CD4-positive, alpha-beta T cell treated with Interleukin-15 for 4 hours (primary cell): ENCODE data around the gene POSTN.
"Not testable (repeated sequence)": the region's sequence is repeated elsewhere in the genome, so short reads cannot be mapped to it uniquely, and the experiment has no call there.

ENCODE experiments used
- DNase-seq: peaks from one replicate; pipeline ENCODE4 v3.0.0-alpha.2; 2020; ENCODE audit warnings: low spot score

The POSTN gene

DNA sequence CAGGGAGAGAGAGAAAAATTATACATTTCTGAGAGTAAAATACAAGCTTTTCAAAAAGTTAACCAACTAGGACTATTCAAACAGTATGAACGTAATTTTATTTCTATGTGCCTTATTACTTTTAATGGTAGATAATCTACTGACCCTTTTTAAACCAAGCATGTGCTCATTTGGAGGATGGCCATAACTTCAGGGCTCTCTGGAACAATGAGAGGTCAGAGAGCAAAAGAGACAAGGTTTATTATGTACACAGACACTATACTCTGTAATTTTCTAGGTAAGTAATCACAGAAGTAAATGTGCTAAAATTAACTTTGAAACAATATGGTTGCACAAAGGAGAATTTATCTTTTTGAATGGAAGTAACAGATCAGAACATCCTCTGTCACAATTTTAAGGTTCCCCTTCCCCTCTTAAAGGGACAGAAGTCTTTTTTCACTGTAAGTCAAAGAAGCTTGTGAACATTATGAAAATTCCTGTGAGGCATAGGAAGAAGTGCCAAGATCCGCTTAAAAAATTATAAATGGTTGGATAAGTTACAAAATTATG is 1.0 kb downstream of the POSTN start:
- DNase-seq, result no peak

DNA sequence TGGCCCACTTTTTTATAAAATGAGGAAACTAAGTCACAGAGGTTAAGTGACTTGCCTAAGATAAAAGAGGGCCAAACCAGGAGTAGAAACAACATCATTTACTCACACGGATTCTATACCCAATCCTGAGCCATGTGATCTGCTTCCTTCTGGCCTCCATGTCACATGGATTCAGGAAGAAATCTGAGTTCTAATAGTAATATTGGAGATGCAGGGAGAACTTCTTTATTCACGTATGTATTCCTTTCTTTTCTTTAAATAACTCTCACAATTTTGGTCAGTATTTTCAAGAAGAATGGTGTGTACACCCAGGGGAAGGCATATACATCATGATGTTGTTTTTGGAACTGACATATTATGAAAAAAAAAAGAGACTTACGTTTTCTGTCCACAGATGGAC is 1.8 kb downstream of the POSTN start:
- DNase-seq, result no peak

DNA sequence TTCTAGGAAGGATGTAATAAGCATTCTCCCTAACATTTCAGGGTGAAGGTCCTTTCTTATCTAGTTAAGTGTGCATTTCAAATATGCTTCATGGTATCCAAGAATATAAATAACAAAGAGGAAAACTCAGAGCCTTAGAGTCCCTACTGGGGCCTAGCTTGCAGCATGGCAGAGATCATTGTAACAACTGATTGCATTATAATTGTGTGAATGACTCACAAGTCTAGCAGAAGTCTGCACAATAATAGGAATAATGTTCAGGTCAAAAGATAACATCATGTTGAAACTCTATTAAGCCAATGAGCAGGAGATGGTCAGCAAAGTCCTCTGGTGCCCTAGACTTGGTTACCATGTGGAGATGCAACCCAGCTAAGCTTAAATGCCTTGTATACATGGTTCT is 3.4 kb downstream of the POSTN start:
- DNase-seq, result no peak

- DNase-seq, result no peak
These were observed 4.0 kb downstream of the POSTN start for GRCh38 chr13:37594550-37594949.

DNA sequence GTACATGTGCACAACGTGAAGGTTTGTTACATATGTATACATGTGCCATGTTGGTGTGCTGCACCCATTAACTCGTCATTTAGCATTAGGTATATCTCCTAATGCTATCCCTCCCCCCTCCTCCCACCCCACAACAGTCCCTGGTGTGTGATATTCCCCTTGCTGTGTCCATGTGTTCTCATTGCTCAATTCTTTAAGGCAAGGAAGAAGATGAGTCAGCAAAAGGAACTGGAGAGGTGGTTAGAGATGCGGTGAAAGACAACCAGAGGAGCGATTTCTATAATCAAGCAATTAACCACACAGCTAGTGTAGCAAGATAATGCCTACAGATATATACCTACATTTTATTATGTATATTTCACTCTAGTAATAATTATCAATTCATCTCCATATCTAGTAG is 9.2 kb downstream of the POSTN start:
- not testable (repeated sequence) for DNase-seq

DNA sequence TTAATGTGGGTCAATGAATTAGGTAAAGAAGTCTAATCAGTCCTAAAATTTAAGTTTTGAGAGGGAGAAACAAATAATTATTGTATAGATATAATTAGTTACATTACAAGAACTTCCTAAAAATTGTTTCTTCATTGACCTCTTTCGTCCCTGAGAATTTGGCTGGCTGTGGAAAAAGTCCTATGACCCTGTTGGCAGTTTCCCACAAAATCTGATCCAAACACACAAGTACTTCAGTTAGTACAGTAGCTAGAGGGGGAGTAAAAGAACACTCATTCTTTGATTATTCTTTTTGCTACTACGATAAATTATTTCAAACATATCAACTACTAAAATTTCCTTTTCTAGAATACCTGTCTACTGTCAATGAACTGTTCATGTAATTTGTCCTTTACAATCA is 11.3 kb downstream of the POSTN start:
- no peak for DNase-seq

DNA sequence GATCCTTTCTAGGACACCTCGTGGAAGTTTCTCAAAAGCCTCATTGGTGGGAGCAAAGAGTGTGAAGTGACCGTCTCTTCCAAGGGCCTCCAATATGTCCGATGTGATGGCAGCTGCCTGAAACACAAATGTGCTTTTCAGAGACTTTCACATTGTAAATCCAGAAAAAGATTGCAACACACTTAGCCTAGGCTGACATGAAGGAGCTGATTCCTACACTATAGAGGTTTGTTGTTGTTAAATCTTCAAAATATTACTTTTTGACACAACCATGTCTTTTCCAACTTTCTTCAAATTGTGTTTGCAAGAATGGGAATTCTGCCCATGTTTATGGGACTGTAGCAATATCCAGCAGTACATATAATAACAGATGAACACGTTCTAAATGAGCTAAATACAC is 12.4 kb downstream of the POSTN start:
- no peak for DNase-seq

- no peak for DNase-seq
These were observed 13.0 kb downstream of the POSTN start for GRCh38 chr13:37585541-37585940.

DNA sequence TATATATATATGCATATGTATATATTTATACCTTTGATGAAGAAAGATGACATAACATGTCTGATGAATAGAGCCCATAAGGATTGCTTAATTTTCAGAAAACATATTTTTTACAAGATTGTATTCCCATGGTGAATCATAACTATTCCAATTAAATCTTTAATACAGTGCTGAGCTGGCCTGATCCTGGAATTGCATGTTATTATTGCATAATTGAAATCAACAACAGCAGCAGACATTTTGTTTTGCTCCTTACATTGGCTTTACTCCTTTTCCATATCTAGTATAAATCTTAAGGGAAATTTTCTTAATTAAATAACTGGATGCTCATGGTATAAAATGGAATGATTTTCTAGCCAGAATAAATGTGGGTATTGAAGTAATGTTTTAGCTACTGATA is 22.0 kb downstream of the POSTN start:
- DNase-seq, result no peak

- DNase-seq, result no peak
These were observed 33.1 kb downstream of the POSTN start for GRCh38 chr13:37565425-37565824.

DNA sequence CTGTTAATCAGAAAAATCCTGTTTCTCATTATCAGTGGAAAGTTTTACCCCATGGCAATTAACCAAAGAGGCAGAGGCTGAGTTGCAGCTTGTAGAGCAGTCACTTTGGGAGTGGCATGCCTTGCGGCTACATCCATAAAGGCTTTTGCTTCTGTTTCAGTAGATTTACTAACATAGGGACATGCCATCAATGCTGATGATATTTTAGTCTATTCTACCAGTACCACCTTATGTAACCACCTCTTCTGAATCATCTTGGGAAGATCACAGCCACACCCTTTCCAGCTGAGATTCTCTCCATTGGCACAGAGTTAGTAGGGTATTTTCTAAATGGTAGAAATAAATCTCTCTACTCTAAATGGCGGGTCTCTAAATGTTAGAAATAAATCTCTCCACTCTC is 37.5 kb downstream of the POSTN start:
- no peak for DNase-seq

DNA sequence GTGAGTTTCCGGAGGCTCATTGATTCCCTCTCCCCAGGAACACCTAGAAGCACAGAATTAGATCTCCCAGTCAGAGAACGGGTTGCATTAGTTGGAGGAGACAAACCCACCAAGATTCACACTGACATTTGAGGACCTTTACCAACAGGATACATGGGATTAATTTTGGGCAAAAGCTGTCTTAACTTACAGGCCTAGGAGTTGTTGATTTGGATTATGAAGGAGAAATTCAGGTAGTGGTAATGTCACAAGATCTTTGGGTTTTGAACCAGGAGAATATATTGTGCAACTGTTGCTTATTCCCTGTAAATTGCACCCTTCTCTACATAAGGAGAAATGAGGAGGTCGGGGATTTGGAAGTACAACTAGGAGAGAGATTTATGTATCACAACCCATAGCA is 38.0 kb downstream of the POSTN start:
- DNase-seq, result no peak

- DNase-seq, result not testable (repeated sequence)
These were observed 39.8 kb downstream of the POSTN start for GRCh38 chr13:37558766-37559165.

- no peak for DNase-seq
These were observed 52.5 kb downstream of the POSTN start for GRCh38 chr13:37546087-37546486.

- no peak for DNase-seq
These were observed 53.6 kb downstream of the POSTN start for GRCh38 chr13:37544995-37545394.

GRCh38 chr13:37539976-37540605 is 58.5 kb downstream of the POSTN start:
- no peak for DNase-seq

DNA sequence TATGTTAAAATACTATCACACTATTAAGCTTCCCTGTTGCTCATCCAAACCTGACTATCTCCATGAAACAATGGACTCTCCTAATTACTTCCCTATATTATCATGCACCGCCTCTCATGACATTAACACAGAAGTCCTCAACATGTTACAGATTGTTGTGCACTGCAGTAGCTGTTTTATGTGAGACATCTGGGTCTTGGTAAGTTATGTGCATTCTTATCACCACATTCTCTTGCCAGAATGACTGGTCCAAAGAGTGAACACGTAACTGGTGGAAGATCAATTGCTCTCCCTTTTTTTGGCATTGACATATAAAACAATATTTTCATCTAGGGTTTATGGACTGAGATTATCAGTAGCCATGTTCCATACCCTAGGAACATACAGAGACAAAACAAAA is 59.4 kb downstream of the POSTN start:
- no peak for DNase-seq

- no peak for DNase-seq
These were observed 63.1 kb downstream of the POSTN start for GRCh38 chr13:37535501-37535900.

DNA sequence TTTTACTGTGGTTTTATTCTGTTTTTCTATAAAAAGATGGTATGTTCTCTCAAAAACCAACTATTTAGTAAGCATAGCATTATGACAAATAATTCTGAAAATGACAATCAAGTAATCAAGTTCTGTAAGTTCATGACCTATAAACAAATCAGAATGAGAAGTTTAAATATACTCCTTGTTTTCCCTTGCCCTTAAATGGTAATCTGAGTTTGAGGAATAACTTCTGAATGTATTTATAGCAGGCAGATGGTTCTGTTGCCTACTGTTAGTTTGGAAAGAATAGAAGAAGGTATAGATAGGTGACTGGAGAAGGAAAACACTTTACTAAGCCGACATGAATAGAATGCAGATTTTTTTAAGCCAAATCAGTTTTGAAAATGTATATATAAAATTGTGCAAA is 63.9 kb downstream of the POSTN start:
- DNase-seq, result no peak

GRCh38 chr13:37534181-37534580 is 64.4 kb downstream of the POSTN start:
- DNase-seq, result no peak

GRCh38 chr13:37531049-37531448 is 67.5 kb downstream of the POSTN start:
- DNase-seq, result no peak

GRCh38 chr13:37529751-37530385 is 68.7 kb downstream of the POSTN start:
- DNase-seq, result no peak

- DNase-seq, result no peak
These were observed 71.7 kb downstream of the POSTN start for GRCh38 chr13:37526710-37527473.
